Femur (tissue), 1 donor: ENCODE results near the gene RTN4RL1.
"Not testable (repeated sequence)": the region's sequence is repeated elsewhere in the genome, so short reads cannot be mapped to it uniquely, and the experiment has no call there.

Source experiments
- DNase-seq: peaks from one replicate; pipeline ENCODE4 v3.0.0-alpha.2; 2017

The RTN4RL1 gene

DNA sequence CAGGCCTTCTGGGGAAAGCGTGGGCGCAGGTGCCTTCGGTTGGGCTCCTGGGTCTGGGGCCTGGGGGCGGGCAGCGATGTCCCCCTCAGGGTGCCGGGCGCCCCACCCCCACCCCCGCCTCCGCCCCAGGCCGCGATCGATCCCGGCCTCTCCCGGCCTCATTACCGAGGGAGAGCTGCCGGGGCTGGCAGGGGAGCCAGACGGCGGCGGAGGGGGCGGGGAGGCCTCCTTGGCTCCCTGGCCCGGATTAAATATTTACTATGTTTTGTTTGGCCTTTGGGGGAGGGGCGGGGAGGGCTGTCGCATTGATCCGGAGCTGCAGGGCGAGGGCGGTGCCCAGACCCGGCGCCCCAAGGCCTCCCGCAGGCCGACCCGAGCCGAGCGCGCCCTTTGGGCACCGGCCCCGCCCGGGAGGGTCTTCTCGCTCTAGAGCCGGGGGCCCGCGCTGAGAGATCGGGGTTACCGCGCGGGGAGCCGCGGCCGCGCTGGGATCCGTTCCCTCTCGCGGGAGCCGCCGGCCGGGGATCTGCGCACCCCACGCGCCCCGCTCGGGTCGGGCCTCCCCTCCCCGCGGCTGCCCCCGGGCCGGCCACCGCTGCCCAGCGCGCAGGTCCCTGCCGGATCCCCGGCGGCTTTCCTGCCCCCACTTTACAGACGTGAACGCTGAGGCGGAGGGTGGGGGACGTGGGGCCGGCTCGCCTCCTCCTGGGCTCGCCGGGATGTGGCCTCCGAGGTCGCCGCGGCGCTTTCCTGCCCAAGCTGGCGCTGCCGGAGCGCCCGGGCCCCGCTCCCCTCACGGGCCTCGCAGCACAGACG, 27.0 kb downstream of the RTN4RL1 start:
- no peak for DNase-seq

DNA sequence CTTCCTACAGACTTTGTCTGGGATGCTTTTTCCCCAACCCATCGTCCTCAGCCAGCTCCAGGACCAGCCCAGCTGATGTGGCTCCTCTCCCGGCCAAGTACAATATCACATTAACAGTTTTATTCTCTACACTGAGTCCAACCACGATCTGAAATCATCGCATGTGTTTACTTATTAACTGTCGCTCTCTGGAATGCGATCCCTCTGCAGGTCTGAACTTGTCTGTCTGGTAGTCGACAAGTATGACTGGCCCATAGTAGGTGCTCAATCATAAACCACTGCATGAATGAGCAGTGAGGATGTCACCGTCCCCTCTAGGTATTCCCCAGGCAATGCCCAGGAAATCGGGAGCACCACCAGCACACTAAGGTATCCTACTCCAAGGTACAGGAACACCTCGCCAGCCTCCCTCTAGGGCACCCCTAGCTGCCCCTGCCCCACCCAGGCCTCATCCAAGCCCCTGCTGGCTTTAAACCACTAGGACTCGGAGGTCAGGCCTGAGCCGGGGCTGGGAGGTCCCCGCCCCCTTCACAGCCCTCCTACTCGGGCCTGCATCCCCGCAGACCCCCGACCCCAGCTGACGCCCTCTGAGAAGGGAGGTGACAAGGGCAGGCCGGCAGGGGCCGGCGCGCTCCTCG, 27.7 kb downstream of the RTN4RL1 start:
- no peak for DNase-seq

DNA sequence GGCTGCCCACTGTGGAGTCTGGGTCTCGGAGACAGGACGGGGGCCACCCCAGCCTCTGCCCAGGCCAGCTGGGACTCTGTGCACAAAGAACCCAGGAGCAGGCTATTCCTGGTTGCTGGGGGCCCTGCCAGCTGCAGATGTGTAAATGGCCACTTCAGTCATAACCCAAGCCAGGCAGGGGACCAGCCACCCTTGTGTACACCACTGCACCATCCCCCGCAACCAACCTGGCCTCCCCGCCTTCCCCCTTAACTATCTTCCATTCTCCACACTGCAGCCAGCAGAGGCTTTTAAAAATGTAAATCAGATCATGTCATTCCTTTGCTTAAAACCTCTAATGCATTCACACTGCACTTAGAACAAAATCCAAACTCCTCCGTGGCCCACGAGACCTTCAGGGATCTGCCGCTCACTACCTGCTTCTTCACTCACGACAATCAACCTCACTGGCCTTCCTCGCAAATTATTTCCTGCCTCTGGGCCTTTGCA, 28.3 kb downstream of the RTN4RL1 start:
- DNase-seq: no peak

DNA sequence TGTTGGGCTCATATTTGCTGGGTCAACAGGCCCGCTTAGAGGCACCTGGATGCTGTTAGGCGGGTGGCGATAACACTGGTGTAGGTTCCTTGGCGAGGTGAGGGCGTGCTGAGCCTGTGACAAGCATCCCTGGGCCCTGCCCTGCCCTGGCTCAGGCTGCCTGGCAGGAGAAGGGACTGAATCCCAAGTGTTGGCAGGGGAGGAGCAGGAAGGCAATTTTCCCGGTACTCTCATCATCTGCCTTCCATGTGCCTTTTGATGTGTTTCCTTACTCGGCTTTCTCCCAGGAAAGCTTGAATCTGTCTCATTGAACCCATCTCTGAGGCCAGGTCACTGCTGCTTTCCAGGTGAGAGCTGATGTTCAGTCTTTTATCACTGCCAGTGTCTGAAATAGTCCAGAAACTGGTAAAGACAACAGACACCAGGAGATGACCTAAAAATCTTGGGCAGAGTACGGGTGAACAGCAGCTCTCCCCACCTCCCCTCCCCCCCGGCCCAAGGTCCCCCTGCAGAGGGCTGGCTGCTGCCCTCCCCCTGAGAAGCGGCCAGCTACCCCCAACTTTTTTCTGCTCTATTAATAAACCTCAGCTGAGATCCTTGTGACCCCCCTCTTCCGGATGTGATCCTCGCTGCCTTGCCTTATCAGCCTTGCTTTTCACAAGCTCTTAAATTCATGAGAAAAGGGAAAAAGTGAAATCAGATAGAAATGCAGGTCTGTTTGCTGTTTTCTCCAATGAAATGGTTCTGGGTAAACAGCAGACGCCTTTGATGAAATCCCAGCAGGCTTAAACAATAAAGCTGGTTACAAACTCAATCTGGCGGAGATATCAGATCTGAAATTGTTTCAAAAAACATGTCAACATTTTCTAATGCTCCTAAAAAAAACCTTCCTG, 29.0 kb downstream of the RTN4RL1 start:
- DNase-seq: no peak

DNA sequence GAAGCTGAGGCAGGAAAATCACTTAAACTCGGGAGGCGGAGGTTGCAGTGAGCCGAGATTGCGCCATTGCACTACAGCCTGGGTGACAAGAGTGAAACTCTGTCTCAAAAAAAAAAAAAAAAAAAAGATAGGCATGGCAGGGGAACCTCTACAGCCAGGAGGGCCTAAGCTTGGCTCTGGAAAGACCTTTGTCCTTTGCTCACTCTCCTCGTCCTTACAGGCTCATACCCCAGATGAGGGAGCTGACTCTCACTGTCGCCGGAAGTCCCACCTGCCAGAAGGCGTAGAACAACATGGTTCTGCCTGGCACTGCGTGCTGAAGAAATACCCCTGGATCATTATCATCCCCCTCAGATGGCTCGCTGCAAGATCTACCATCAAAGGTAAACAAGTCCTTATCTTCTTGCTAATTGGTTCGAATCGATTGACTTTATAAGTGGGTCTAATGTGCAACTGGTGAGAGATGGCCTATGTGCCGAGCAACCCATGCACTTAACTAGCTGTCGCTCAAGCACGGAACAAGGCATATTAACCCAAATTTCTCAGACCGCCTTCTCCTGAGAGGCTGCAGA, 29.7 kb downstream of the RTN4RL1 start:
- DNase-seq: no peak

DNA sequence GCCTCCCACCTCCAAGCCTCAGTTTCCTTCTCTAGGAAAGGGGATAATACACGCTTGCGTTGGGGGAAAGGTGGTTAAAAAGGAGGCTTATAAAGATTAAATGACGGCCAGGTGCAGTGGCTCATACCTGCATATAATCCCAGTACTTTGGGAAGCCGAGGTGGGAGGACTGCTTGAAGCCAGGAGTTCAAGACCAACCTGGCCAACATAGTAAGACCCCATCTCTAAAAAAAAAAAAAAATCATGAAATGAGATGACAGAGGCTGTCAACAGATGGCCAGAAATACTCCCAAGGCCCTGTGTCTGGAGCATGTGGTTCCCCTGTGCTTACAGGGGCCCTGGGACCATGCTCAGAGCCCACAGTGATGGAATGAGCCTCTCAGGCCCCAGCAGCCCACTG, 30.4 kb downstream of the RTN4RL1 start:
- DNase-seq: no peak

DNA sequence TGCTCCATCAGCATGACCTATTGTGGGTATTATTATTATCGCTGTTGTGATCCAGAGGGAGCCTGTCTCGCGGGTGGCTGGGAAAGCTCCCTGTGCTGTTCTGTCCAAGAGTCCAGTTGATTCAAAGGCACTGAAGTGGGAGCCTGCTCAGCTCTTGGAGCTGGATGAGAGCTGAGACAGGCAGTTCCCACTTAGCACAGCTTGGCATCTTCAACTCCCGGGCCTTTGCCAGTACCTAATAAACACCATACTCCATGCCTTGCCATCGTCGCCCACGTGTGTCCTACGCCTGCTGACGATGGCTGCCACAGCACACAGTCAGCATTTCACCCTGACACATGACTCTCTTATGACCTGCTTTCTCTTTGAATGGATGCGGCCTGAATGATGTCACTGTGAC, 32.6 kb downstream of the RTN4RL1 start:
- DNase-seq: no peak

DNA sequence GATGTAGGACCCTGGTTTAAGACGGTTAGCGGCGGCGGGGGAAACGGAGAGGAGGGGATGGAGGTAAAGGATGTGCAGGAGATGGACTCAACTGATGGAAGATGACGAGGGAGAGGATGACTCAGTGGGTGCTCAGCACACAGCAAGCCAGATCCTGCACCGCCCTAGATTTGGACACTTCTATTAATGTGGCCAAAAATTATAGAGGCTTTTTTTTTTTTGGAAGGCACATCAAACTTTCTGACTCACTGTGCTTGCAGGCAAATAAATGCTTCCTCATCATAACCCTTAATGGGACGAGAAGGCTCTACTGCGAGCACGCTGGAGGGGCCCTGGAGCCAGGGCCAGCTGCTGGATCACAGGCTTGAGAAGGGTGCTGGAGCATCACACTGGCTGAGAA, 36.0 kb downstream of the RTN4RL1 start:
- no peak for DNase-seq

DNA sequence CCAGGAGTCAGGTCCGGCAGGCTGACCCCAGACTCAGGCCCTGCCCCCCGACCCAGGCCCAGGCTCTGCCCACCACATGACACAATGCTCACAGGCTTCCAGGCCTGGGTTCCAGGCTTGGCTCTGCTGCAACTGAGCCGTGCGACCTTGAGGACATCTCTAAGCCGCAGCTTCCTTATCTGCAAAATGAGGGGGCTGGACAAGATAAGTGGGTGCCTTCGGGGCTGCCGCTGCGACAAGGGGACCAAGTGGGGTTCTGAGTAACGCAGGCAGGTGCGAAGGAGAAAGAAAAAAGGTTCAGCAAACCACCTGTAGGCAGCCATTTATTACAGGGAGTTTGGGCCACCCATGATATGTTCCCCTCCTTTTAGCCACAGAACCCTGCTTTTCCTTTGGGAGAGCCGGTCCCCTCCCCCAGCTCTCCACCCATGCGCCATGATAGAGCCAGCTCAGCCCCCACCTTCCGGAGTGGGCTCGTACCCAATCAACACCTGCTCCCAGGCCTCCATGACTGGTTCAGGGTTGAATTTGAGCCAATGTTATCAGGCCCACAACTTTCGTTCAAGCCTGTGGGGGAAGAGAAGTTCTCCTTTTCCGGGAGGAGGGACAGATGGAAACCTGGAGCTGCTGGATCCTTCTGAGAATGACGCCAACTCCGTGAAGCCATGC, 38.2 kb downstream of the RTN4RL1 start:
- no peak for DNase-seq

DNA sequence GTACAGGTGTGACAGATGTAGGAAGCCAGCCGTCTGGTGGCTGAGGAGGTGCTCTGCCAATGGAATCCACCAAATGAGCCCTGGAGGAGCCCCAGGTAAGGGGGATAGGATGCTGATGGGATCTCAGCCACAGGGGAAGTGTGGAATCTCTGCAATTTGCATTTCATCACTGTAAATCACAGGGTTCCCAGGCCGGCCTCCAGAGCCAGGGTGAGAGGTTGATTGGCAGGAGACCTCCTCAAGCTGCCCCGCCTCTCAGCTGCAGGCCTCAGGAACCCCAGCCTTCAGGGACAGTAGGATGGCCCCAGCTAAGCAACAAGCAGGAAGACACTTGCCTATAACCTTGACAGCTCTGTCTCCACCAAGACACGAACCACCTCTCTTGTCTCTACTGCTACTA, 39.4 kb downstream of the RTN4RL1 start:
- no peak for DNase-seq

DNA sequence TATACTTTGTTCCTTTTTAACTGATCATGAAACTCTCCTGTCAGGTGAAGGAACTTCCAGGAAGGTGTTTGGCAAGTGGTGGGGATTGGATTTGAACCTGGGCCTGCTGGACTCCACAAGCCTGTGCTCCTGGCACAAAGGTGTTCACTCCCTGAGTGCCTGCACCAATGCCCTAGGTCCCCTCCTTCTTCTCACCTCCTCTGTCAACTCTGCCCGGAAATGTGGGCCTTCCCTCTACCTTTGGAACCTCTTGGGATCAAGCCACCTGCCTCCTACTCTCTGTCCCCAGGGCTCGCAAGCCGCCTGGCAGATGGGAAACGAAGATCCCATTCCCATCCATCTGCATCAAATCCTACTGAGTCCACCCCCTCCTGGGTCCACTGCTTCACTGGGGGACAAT, 40.0 kb downstream of the RTN4RL1 start:
- no peak for DNase-seq

DNA sequence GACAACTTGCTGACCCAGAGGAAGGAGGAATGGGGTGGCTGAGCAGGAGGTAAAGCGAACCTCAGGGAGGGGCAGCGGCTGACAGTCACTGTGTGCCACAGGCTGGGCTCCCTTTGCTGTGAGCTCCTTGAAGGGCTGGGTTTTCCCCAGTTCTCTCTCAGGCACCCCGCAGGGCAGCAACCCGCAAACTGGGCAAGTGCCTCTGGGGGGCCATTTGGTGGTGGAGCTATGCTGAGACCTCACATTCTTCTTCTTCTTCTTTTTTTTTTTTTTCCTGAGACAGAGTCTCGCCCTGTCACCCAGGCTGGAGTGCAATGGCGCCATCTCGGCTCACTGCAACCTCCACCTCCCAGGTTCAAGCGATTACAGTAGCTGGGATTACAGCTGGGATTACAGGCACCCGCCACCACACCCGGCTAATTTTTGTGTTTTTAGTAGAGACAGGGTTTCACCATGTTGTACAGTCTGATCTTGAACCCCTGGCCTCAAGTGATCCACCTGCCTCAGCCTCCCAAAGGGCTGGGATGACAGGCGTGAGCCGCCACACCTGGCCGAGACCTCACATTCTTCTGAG, 42.3 kb downstream of the RTN4RL1 start:
- not testable (repeated sequence) for DNase-seq

DNA sequence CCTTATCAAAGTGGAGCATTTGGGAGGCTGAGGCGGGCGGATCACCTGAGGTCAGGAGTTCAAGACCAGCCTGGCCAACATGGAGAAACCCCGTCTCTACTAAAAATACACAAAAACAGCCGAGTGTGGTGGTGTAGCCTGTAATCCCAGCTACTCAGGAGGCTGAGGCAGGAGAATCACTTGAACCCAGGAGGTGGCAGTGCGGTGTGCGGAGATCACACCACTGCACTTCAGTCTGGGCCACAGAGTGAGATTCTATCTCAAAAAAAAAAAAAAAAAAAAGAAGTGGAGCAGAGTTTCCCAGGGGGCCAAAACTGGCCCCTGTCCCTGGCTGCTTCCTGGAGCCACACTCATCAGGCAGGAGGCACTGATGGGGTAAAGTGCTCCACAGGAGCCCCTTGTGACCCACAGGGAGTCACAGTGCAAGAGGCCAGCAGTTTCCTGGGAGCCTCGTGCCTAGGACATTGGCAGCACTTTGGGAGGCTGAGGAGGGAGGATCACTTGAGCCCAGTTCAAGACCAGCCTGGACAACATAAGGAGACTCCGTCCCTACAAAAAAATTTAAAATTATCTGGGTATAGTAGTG, 44.4 kb downstream of the RTN4RL1 start:
- no peak for DNase-seq

DNA sequence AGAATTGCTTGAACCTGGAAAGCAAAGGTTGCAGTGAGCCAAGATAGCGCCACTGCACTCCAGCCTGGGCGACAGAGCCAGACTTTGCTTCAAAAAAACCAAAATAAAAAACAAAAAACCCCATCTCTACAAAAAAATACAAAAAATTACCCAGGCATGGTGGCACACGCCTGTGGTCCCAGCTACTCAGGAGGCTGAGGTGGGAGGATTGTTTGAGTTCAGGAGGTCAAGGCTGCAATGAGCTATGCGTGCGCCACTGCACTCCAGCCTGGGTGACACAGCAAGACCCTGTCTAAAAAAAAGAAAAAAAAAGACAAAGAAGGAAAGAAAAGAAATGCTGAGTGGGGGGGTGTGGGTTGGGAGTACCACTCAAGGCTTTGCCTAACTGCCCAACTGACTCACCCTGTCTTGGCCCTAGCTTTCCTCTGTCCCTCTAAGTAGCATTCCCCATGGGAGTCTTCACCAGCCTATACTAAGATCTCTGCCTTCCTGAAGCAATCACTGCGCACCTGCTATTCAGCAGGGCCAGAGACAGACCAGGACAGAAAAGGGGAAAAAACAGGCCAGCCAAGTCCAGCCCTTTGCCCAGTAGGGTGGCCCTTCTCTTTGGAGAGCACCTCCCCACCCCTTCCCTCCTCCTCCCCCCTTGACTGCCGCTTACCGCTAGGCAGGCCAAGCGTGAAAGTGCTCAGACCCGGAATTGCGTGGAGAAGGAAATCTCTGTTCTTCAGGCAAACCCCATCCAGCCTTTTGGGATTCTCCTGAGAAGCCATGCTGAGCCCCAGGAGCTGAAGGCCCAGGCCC, 45.8 kb downstream of the RTN4RL1 start:
- DNase-seq: no peak

DNA sequence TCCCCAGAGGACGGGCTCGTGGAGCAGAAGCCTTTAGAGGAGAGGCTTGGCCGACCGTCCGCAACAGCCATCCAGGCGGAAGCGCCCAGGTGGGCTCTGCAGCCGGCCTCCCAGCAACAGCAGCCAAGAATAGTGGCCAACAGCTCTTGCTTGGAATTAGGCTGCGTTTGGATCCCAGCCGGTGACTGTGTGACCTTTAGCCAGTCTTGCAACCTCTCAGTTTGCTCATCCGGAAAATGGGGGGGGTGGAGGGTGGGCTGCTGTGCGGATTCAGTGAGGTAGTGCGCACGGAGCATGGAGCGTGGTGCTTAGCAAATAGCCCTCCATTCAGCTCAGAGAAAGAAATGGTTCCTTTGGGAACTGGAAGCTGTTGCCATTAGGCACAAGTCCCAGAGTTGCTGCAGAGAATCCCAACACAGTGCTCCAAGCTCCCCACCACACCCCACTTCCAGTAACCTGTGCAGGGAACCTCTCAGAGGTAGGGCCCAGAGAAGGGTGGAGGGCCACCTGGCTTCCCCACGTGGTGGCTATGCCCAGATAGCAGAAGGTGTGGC, 46.7 kb downstream of the RTN4RL1 start:
- DNase-seq: no peak

DNA sequence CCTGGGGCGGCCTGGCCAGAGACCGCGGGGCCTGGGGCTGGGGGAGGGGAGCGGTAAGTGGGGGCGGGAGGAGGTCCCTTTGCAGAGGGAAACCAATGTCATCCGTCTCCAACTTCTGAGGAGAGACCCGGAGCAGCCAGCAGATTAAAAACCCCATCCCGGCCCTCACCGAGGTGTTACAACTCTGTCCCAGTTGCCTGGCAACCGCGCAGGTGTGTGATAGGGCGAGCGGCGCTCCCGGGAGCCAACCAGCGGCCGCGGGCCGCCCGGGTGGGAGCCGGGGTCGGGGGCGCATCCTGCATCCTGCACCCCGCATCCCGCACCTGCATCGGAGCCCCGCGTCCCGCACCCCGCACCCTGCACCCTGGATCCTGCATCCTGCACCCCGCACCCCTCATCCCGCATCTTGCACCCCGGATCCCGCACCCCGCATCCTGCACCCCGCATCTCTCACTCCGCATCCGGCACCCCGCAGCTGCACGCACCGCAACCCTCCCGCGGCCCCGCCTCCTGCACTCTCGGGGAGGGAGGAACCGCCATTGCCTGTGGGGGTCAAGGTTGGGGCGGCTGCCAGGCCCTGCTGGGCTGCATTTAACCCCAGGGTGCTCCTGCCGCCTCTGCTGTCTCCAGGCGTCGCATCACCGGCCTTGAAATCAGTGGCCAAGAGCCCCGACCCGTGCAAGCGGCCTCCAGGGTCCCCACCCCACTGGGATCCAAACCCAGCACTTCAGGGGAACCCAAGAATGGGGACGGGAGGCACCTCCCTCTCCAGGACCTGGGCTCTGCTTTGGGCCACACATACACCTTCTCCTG, 47.3 kb downstream of the RTN4RL1 start:
- no peak for DNase-seq

DNA sequence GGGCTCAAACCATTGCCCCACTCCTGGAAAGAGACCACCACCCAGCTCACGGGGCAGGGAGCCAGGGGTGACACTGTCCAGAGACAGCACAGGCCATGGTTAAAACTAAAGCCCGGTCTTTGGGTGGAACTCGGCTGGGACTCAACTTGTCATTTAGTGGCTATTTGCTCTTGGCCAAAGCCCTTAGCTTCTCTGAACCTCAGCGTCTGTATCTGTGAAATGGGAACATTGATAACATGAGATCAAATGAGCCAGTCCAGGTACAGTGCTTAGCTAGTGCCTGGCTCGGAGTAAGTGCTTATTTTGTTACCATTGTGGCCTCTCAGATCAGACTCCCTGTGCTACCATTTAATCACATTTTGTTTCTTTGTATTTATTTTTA, 48.5 kb downstream of the RTN4RL1 start:
- DNase-seq: no peak

DNA sequence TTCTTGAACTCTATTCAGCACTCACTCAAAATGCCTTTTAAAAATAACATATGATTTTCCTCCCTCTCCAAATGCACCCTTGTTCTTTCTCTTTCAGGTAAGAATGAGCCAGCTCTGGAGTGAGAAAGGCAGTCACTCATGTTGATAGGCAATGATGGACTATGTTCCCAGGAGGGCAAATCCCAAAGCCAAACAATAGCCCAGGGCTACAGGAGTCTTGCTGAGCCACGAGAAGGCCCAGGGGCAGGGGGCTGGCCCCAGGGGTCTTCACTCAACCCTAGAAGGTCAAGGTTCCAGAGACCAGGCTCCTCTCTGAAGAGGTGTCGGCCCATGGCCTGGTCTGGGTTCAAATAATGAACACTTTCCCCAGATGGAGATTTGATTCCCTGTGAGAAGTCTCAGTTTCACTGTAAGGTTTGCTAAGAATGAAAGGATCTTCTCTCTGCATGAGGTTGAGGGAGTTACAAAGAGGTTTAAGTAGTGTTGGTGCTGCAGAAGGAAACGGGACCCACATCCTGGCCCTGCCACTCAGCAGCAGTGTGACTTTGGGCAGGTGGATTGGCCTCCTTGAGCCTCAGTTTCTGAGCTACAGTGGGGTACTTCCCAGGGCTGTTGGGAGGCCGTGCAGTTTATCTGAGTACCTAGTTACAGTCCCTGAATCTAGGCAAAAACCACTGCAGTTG, 49.0 kb downstream of the RTN4RL1 start:
- DNase-seq: no peak

DNA sequence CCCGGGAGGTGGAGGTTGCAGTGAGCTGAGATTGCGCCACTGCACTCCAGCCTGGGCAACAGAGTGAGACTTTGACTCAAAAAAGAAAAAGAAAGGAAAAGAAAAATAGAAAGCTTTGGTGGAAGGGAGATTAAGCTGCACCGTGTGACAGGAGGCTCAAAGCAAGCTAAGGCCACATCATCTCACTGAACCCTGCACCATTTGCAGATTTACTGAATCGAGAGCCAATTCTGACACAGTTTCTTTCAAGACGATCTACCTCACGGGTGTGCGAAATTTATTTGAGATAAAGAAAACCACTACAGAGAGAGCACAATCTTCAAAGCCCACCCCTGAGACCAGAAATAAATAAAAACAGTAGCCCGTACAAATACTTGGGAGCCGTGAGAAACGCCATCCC, 49.6 kb downstream of the RTN4RL1 start:
- DNase-seq: no peak
